GM18508 (cell line): Measurements from ENCODE around the gene MCHR1.

Experiments
- ATAC-seq: cut with Tn5 transposase; IDR thresholded peaks from one replicate; pipeline ENCODE4 v1.9.1; 2021; ENCODE audit warnings: moderate number of reproducible peaks; ENCODE audit not compliant: insufficient read depth, unreplicated experiment

MCHR1 gene

DNA sequence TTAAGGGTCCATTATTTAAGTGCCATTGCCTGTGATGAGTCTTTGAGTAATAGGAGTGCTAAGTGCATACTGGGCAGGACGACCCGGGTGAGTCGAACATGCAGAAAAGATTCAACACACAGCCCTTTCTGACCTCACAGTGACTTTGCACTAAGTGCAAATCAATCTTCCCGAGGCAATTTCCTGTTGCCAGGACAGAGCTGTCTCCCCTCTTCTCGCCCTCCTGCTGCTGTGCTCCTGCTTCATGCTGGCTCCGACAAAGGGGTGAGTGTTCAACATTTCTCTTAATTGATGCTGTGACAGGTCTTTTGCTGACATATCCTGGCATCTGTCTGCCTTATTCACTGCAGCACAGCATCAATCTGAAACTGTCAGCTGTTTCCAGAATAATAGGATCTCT, 42.0 kb downstream of the MCHR1 start:
- ATAC-seq: no peak

DNA sequence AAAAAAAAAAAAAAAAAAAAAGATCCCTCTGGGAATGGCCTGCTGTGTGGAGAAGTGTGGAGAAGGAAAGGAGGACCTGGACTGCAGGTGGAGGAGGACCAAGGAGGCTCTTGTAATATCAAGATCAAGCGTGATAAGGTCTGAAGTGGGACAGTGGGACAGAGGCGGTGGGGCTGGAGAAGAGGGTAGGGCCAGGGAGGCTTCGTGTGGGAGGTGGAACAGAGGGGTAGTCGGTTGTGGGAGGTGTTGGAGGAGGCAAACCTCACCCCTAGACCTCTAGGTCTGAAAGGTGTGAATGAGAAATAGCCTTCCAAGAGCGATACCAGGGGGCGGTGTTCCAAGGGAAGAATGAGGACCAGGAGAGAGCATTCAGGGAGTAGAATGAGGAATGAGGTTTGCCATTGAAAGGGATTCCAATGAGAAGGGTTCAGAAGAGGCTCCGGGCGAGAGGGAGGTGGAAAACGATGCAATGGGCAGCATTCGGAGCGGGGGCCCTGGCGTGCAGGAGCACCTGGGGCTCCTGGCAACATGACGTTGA, 44.2 kb downstream of the MCHR1 start:
- no peak for ATAC-seq

DNA sequence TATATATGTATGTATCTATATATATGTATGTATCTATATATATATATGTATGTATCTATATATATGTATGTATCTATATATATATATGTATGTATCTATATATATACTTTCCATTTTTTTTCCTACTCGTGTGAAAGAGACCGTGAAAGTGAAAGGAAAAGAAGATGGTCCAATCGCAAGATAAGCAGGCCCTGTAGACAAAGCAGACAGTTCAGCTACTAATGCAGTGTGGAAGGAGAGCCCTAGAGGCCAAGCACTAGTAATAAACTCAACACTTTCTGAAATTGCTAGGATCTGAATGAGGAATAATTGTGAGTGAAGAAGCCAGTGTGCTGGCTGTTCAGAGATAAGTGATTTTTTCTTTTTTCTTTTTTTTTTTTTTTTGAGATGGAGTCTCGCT, 47.2 kb downstream of the MCHR1 start:
- no peak for ATAC-seq

DNA sequence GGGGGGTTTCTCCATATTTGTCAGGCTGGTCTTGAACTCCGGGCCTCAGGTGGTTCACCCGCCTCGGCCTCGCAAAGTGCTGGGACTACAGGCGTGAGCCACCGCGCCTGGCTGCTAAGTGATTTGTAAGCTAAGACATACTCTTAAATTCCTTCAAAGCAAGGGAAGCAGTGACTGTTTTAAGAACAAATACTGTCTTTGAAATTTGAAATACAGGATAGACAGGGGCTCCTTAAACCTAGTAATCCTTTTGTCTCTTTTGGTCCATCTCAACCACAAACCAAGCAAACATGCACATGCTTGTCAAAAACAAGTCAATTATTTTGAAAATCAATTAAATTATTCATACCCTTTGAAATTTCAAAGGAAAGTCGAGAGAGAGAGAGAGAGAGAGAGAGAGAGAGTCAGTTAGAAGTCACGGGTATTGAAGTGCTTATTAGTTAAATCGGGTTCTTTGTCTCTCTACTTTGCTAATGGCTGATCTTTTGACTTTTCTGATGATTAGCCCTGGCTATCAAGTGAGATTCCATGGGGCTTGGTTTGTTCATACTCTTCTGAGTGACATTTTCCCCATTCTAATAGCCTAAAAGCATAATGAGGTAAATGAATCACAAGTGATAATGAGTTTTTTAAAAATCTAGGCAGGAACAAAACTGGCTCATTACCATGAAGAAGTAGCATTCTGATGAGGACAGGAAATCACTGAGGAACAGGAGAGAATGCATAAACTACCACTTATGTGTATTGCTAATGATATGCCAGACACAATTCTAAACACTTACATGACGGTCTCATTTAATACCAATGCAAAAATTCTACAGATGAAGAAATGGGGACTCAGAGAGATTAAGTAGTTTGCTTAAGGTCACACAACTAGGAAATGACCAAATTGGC, 48.0 kb downstream of the MCHR1 start:
- no peak for ATAC-seq

DNA sequence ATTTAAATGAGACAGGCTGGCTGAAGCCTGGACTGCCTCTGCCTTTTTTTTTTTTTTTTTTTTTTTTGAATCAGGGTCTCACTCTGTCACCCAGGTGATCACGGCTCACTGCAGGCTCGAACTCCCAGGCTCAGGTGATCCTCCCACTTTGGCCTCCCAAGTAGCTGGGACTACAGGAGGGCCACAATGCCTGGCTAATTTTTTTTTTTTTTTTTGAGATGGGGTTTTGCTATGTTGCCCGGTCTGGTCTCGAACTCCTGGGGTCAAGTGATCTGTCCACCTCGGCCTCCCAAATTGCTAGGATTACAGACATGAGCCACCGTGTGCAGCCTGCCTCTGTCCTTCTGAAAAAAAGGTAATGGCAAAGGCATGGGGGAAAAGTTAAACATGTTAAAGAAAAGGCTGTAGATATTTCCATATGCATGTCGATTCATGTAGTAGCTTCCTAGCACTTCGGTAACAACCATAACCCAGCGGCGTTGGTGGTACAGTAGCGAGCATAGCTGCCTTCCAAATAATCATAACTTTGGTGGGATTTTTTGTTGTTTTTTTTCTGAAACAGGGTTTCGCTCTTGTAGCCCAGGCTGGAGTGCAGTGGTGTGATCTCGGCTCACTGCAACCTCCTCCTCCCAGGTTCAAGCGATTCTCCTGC, 48.8 kb downstream of the MCHR1 start:
- ATAC-seq: no peak

DNA sequence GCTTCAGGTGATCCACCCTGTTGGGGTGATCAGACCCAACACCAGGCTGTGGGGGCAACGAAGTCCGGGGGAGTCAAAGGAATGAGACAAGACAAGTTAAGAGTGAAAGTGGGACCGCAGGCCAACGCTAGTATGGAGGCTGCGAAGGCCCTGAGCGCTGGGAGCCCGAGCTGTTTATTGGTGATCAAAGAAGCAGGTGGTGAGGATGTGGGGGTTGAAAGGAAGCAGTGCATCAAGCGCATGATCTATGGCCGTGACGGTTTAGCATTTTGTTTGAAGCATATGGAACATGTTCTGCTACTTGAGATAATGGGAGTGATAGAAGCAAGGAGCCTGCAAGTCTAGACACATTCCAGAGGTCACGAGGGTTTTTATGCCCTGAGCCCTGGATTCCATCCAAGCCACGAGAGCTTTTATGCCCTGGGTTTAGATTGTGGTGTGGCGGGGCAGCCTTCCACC, 49.5 kb downstream of the MCHR1 start:
- no peak for ATAC-seq

DNA sequence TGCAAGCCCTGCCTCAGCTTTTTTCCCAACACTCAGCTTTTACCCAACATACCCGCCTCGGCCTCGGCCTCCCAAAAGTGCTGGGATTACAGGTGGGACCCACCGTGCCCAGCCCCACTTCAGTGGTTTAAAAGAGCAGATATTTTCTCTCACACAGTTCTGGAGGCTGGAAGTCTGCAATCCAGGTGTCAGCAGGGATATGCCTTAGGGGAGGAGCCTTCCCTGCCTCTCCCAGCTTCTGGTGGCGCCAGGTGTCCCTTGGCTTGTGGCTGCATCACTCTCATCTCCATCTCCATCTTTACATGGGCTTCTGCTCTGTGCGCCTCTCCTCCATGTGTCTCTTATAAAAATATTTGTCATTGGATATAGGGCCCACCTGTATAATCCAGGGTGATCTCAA, 50.0 kb downstream of the MCHR1 start:
- ATAC-seq: no peak
